ENCODE data around the gene RGS9.

The RGS9 gene

GRCh38 chr17:65265276-65265675 is 128.1 kb downstream of the RGS9 start:
- no peak for DNase-seq

DNA sequence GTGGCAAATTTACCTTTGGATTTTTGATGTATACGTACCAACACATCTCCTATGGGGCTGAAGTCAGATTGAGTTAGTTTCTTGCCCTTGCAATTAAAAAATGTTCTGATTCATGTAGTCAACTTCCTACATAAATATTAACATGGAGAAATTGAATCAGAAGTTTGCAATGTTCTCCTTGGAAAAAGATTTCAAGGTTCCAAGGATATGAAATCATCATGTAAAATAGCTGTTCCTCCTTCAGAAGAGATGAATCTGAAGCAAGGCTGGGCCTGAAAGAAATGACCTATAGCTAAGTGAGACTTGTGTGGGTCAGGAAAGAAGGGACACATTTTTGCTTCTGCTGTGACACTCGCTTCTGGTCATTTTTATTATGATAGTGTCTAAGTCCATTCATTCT is 131.7 kb downstream of the RGS9 start:
- DNase-seq: no peak

DNA sequence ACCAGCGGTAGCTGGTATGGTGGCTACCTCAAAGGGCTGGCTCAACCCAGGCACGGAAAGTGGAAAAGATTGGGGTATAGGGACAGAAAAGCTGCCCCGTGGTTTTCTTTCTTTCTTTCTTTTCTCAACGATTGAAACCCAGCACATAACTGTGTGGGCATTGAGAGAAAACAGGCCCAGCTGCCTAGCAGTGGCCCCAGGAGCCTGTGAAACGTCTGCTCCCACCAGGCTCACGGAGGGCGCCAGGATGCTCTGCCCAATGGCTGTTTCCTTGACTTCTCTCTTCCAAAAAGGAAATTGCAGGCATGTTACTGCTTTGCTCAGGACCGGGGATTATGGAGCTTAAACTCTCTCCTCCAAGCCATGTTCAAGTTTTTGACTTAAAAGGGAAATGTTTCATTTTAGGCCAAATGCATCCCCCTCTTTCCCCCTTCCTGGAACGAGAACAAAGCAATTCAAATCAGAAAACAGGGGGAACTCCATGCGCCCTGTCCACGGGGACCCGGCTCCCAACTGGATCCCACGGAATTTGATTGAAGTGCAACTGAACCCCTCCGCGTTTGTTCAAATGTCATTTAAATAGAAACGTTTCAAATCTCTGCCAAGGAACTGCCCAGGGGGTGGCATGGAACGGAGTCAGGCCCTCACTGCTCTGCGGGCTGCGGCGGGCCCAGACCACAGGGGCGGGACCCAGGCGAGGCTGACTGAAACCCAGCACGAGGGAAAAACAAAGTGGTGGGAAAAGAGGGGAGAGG is 133.5 kb downstream of the RGS9 start:
- DNase-seq: no peak

DNA sequence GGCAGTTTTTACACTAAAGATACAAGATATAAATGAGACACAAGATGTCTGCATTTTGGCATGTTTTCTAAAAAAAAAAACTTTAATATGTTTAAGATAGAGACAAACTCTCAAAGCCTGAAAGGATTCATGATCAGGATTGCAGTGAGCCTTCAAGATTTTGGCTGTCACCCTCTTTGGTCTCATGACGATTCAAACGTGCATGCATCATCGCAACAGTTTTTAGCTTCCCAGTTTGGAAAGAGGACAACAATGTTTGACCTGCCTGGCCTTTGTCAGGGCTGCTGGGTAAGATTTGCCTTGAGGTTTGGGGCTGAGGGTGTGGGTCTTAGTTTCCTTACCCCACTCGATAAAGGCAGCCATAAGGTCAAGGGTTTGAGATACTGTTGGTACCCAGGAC is 134.1 kb downstream of the RGS9 start:
- no peak for DNase-seq

Data from NCI-H1105 treated with DMSO at 0.1 percent for 48 hours (cell line).